Activated CD4-positive, alpha-beta T cell treated with anti-CD3 and anti-CD28 coated beads for 36 hours (primary cell): ENCODE data around the gene DNAH8. TPM values are rescaled to one million over a fixed set of nuclear protein-coding genes. Genes with fewer than 3 reads are reported as not detected.

ENCODE experiments used
- ATAC-seq: fragments of 200-7000 bp; cut with Tn5 transposase; one replicate; pipeline ENCODE4 v1.10.0; 2021; ENCODE audit warnings: mild to moderate bottlenecking, moderate library complexity
- CTCF ChIA-PET: fragments of 350-600 bp; sonication (Branson Sonifier 250); formaldehyde crosslinking; loops from one replicate; lab custom pipeline; 2021; ENCODE audit warnings: antibody characterized with exemption; lab: Charles Lee
- POLR2A ChIA-PET: fragments of 350-600 bp; sonication (Branson Sonifier 250); formaldehyde crosslinking; loops from one replicate; lab custom pipeline; 2021; ENCODE audit warnings: antibody characterized with exemption, inconsistent platforms; lab: Charles Lee
- DNase-seq: peaks from one replicate; pipeline ENCODE4 v3.0.0-alpha.2; 2020
- H3K27ac Mint-ChIP-seq: one replicate; pipeline ENCODE4 v1.8.0; 2021; ENCODE audit warnings: mixed read lengths
- H3K27me3 Mint-ChIP-seq: one replicate; pipeline ENCODE4 v1.8.0; 2021; ENCODE audit warnings: mixed read lengths
- H3K36me3 Mint-ChIP-seq: one replicate; pipeline ENCODE4 v1.8.0; 2021; ENCODE audit warnings: low read depth, mixed read lengths
- H3K4me1 Mint-ChIP-seq: one replicate; pipeline ENCODE4 v1.8.0; 2021; ENCODE audit warnings: mixed read lengths
- H3K4me3 Mint-ChIP-seq: one replicate; pipeline ENCODE4 v1.8.0; 2021; ENCODE audit warnings: mild to moderate bottlenecking, moderate library complexity, mixed read lengths
- H3K9me3 Mint-ChIP-seq: one replicate; pipeline ENCODE4 v1.8.0; 2021; ENCODE audit warnings: low read depth, mixed read lengths
- intact Hi-C, 2 experiments: fragments of 100-400 bp; cut with DNase I in 1 of 2; cut with micrococcal nuclease in 1 of 2; formaldehyde crosslinking; loops; one replicate each; pipeline versions ENCODE4 v1.14.2 to v1.15.1; 2022 to 2024; cut with DNase I, micrococcal nuclease
- total RNA-seq, 2 experiments: library from RNA; stranded (reverse); gene quantifications; one replicate each; pipeline ENCODE4 v1.2.3, GENCODE V29; 2021

DNAH8 gene
- total RNA-seq, 2 experiments from 2014 or later, result 0.02 TPM; not detected in 1

DNA sequence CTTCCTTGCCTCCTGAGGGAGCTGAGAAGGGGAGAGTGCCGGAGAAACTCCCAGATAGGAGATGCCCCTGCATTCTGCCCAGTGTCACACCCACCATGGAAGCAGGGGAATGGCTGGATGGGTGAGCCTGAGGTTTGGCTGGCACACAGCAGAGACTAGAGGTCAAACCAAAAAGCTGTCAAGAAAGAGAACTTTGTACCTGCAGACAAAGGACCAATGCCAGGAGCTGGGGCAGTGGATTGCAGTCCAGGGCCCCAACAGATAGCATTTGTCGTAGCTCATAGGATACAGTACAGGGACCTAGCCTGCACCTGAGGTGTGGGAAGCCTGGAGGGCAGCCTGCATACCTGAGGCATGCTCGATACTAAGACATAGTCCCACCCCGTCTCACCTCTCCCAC is 227.3 kb downstream of the DNAH8 start:
- ATAC-seq, result no peak
- intact Hi-C loops, result no loop called here
- DNase-seq, result no peak
- H3K27me3 Mint-ChIP-seq, result no peaks in the 10 kb centered on the region
- CTCF ChIA-PET, result interaction anchor here (0.7 kb wide), 1 partner anchor 17 kb away, joined by 3 read pairs; no protein-coding TSS in a partner anchor
- H3K27ac Mint-ChIP-seq, result no peak overlapping the region
- H3K9me3 Mint-ChIP-seq, result no peaks in the 10 kb centered on the region
- POLR2A ChIA-PET, result no interaction called here
- no peak overlapping the region for H3K4me3 Mint-ChIP-seq
- H3K36me3 Mint-ChIP-seq, result no peaks in the 10 kb centered on the region
- peaks cover 3% of the 10 kb centered on the region for H3K4me1 Mint-ChIP-seq

- DNase-seq (no peak), ATAC-seq (no peak)
- intact Hi-C loops, result no loop called here
- Mint-ChIP-seq H3K4me1 (peaks cover 3% of the 10 kb centered on the region), H3K36me3 (no peaks in the 10 kb centered on the region), H3K4me3 (no peak overlapping the region), H3K9me3 (no peaks in the 10 kb centered on the region), H3K27me3 (no peaks in the 10 kb centered on the region), H3K27ac (no peak overlapping the region)
- POLR2A ChIA-PET, result no interaction called here
- CTCF ChIA-PET, result interaction anchor here (1.2 kb wide), 1 partner anchor 70 kb away, joined by 11 read pairs; no protein-coding TSS in a partner anchor
Observed at GRCh38 chr6:38942965-38943364, 227.9 kb downstream of the DNAH8 start.

- DNase-seq (no peak), ATAC-seq (no peak)
- H3K36me3 Mint-ChIP-seq, result no peaks in the 10 kb centered on the region
- no peak overlapping the region for H3K27ac Mint-ChIP-seq
- no peak overlapping the region for H3K4me3 Mint-ChIP-seq
- no peaks in the 10 kb centered on the region for H3K9me3 Mint-ChIP-seq
- intact Hi-C loops, result no loop called here
- no peaks in the 10 kb centered on the region for H3K4me1 Mint-ChIP-seq
- CTCF ChIA-PET, result interaction anchor here (0.6 to 1.2 kb wide), 4 partner anchors 54 to 798 kb away, joined by 3 to 11 read pairs (median 4); no protein-coding TSS in a partner anchor
- H3K27me3 Mint-ChIP-seq, result no peaks in the 10 kb centered on the region
- POLR2A ChIA-PET, result no interaction called here
Observed at GRCh38 chr6:38943964-38944363, 228.9 kb downstream of the DNAH8 start.

- DNase-seq (no peak), ATAC-seq (no peak)
- intact Hi-C loops, result no loop called here
- ChIA-PET CTCF (no interaction called here), POLR2A (interaction anchor here (0.7 kb wide), 1 partner anchor 340 kb away, joined by 3 read pairs; no protein-coding TSS in a partner anchor)
- Mint-ChIP-seq H3K36me3 (no peaks in the 10 kb centered on the region), H3K4me3 (no peak overlapping the region), H3K9me3 (no peaks in the 10 kb centered on the region), H3K4me1 (no peaks in the 10 kb centered on the region), H3K27ac (no peak overlapping the region), H3K27me3 (no peaks in the 10 kb centered on the region)
Observed at GRCh38 chr6:38944655-38945279, 229.7 kb downstream of the DNAH8 start.

GRCh38 chr6:38955861-38956260 is 240.8 kb downstream of the DNAH8 start:
- DNase-seq (no peak), ATAC-seq (no peak)
- Mint-ChIP-seq H3K9me3 (peaks cover 5% of the 10 kb centered on the region), H3K36me3 (no peaks in the 10 kb centered on the region), H3K27ac (no peak overlapping the region), H3K4me3 (no peak overlapping the region), H3K4me1 (no peaks in the 10 kb centered on the region), H3K27me3 (peaks cover 8% of the 10 kb centered on the region)
- ChIA-PET CTCF (interaction anchor here (2.6 kb wide), 1 partner anchor 17 kb away, joined by 12 read pairs; no protein-coding TSS in a partner anchor), POLR2A (no interaction called here)
- intact Hi-C loops, result no loop called here

DNA sequence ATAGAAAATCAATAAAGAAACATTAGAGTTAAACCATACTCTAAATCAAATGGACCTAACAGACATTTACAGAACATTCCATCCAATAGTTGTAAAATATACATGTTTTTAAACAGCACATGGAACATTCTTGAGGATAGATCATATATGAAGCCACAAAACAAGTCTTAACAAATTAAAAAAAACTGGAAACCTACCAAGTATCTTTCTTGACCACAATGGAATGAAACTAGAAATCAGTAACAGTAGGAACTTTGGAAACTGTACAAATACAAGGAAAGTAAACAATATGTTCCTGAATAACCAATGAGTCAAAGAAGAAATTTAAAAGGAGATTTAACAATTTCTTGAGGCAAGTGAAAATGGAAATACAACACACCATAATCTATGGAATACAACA is 242.3 kb downstream of the DNAH8 start:
- H3K4me3 Mint-ChIP-seq, result no peak overlapping the region
- no peaks in the 10 kb centered on the region for H3K4me1 Mint-ChIP-seq
- H3K9me3 Mint-ChIP-seq, result peaks cover 5% of the 10 kb centered on the region
- H3K27ac Mint-ChIP-seq, result no peak overlapping the region
- DNase-seq (no peak), ATAC-seq (no peak)
- ChIA-PET POLR2A (no interaction called here), CTCF (interaction anchor here (2.6 kb wide), 1 partner anchor 15 kb away, joined by 12 read pairs; no protein-coding TSS in a partner anchor)
- intact Hi-C loops, result no loop called here
- no peaks in the 10 kb centered on the region for H3K36me3 Mint-ChIP-seq
- peaks cover 6% of the 10 kb centered on the region for H3K27me3 Mint-ChIP-seq

DNA sequence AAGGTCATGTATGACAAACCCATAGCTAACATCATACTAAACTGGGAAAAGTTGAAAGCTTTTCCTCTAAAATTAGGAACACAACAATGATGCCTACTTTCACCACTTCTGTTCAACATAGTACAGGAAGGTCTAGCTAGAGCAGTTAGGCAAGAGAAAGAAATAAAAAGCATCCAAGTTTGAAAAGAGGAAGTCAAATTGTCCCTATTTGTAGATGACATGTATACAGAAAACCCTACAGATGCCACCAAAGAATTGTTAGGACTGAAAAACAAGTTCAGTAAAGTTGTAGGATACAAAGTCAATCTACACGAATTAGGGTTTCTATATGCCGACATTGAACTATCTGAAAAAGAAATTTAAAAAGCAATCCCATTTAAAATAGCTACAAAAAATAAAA is 244.0 kb downstream of the DNAH8 start:
- ATAC-seq (no peak), DNase-seq (no peak)
- H3K27me3 Mint-ChIP-seq, result peaks cover 3% of the 10 kb centered on the region
- H3K4me3 Mint-ChIP-seq, result no peak overlapping the region
- no peaks in the 10 kb centered on the region for H3K36me3 Mint-ChIP-seq
- peaks cover 5% of the 10 kb centered on the region for H3K9me3 Mint-ChIP-seq
- H3K27ac Mint-ChIP-seq, result no peak overlapping the region
- intact Hi-C loops, result no loop called here
- CTCF ChIA-PET, result interaction anchor here (0.6 to 1.1 kb wide), 3 partner anchors 10 to 35 kb away, joined by 3 to 4 read pairs (median 3); no protein-coding TSS in a partner anchor
- POLR2A ChIA-PET, result no interaction called here
- no peaks in the 10 kb centered on the region for H3K4me1 Mint-ChIP-seq

DNA sequence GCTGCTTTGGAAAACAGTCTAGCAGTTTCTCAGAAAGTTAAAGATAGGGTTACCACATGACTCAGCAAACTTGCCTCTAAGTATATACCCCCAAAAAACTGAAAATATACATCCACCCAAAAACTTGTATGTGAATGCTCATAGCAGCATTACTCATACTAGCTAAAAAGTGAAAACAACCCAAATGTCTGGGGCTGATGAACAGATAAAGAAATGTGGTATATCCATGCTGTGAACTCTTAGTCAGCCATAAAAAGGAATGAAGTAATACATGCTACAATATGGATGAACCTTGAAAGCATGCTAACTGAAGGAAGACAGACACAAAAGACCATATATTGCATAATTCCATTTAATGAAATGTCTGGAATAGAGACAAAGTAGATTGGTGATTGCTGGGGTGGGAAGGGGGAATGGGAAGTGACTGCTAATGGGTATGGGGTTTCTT is 253.6 kb downstream of the DNAH8 start:
- Mint-ChIP-seq H3K9me3 (no peaks in the 10 kb centered on the region), H3K27me3 (peaks cover 4% of the 10 kb centered on the region), H3K27ac (no peak overlapping the region), H3K4me1 (peaks cover 3% of the 10 kb centered on the region), H3K4me3 (no peak overlapping the region), H3K36me3 (no peaks in the 10 kb centered on the region)
- DNase-seq (no peak), ATAC-seq (no peak)
- ChIA-PET CTCF (interaction anchor here (1.1 to 2.3 kb wide), 3 partner anchors 9 to 334 kb away, joined by 3 to 8 read pairs (median 7); no protein-coding TSS in a partner anchor), POLR2A (no interaction called here)
- intact Hi-C loops, result no loop called here

GRCh38 chr6:38973178-38974057 is 258.3 kb downstream of the DNAH8 start:
- no peaks in the 10 kb centered on the region for H3K9me3 Mint-ChIP-seq
- CTCF ChIA-PET, result interaction anchor here (0.6 to 4.0 kb wide), 28 partner anchors 9 to 1192 kb away, joined by 3 to 25 read pairs (median 3); no protein-coding TSS in a partner anchor
- ATAC-seq, result peak; percentile 99
- no peak overlapping the region for H3K4me3 Mint-ChIP-seq
- no peaks in the 10 kb centered on the region for H3K36me3 Mint-ChIP-seq
- POLR2A ChIA-PET, result interaction anchor here (0.6 to 1.3 kb wide), 3 partner anchors 24 to 138 kb away, joined by 3 to 9 read pairs (median 4); no protein-coding TSS in a partner anchor
- peak; percentile 51 for DNase-seq
- no peak overlapping the region for H3K27ac Mint-ChIP-seq
- H3K27me3 Mint-ChIP-seq, result peaks cover 19% of the 10 kb centered on the region
- H3K4me1 Mint-ChIP-seq, result peaks cover 3% of the 10 kb centered on the region
- intact Hi-C loops, result loop anchor here (1.0 to 2.0 kb wide), 6 partner anchors 101 to 337 kb away; no protein-coding TSS in a partner anchor

DNA sequence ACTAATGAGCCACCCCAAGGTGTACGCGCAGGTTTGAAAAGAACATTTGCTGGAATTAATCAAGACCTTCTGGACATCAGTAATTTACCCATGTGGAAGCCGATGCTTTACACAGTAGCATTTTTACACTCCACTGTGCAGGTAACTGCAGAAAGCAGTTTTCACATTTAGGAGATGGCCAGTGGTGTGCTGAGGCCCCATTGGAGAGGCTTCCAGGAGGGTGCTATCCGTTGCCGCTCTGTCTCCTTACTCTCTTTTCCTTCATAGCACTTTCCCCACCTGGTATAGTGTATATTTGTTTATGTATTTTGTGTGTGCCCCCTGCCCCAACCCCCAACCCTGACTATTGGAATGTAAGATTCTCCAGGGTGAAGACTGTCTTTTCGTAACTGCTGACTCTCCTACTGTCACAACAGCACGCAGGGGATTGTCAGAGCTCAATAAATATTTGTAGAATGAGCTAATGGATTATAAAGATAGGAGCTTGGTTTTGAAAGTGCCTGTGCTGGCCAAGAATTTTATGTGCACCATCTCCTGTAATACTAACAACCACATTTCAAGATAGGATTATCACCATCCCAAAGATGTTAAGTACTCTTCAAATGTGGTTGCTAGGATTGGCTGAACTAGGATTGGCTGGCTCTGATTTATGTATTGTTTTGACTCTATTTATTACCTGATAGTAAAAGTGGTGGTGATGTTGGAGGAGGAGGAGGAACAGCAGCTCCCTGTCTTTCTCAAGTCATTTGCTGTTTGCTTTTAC is 259.5 kb downstream of the DNAH8 start:
- ChIA-PET POLR2A (no interaction called here), CTCF (interaction anchor here (0.8 to 4.0 kb wide), 13 partner anchors 15 to 333 kb away, joined by 3 to 25 read pairs (median 5); no protein-coding TSS in a partner anchor)
- no peaks in the 10 kb centered on the region for H3K9me3 Mint-ChIP-seq
- no peak overlapping the region for H3K27ac Mint-ChIP-seq
- H3K27me3 Mint-ChIP-seq, result peaks cover 18% of the 10 kb centered on the region
- intact Hi-C loops, result no loop called here
- DNase-seq, result no peak
- no peak overlapping the region for H3K4me3 Mint-ChIP-seq
- H3K4me1 Mint-ChIP-seq, result peaks cover 3% of the 10 kb centered on the region
- H3K36me3 Mint-ChIP-seq, result no peaks in the 10 kb centered on the region
- ATAC-seq, result no peak
